HEK293 (cell line): ENCODE measurements around the gene DGKD.

ENCODE experiments used
- CTCF ChIA-PET: fragments of 350-600 bp; formaldehyde crosslinking; extraction: SDS; loops from one replicate; lab custom pipeline; 2021; ENCODE audit warnings: antibody characterized with exemption; lab: Yijun Ruan, JAX
- POLR2A ChIA-PET: fragments of 300-600 bp; formaldehyde crosslinking; extraction: SDS; loops from one replicate; lab custom pipeline; 2020; ENCODE audit warnings: antibody characterized with exemption, inconsistent platforms; lab: Yijun Ruan, JAX
- H3K27ac ChIP-seq: fragments of 200-500 bp; sonication (Bioruptor generic); 2 replicates; pipeline ENCODE4 v1.5.1; 2014; ENCODE audit warnings: low read depth, low read length, control low read depth, inconsistent platforms; ENCODE audit errors: extremely low read depth
- H3K36me3 ChIP-seq, 2 experiments: fragments of 200-500 bp in 1 of 2; sonication (Bioruptor generic) in 1 of 2; 1 replicate in 1 of 2; 2 replicates in 1 of 2; pipeline ENCODE4 v1.5.1; 2014 to 2017; ENCODE audit warnings: inconsistent platforms in 2 of 2, low read length in 2 of 2; ENCODE audit not compliant: control insufficient read depth in 2 of 2, insufficient read depth in 1 of 2
- H3K4me1 ChIP-seq: fragments of 200-500 bp; sonication (Bioruptor generic); 2 replicates; pipeline ENCODE4 v1.5.1; 2014; ENCODE audit warnings: mild to moderate bottlenecking, low read length, inconsistent platforms; ENCODE audit not compliant: control insufficient read depth, insufficient read depth
- H3K4me3 ChIP-seq: 2 replicates; pipeline ENCODE4 v1.5.1; 2011; ENCODE audit warnings: low read depth, mild to moderate bottlenecking, control low read depth, low read length, moderate library complexity
- H3K9me3 ChIP-seq: fragments of 200-500 bp; sonication (Bioruptor generic); 2 replicates; pipeline ENCODE4 v1.5.1; 2014; ENCODE audit warnings: low read depth, low read length, inconsistent platforms; ENCODE audit not compliant: control insufficient read depth, insufficient read depth
- FEZF1 ChIP-seq: fragments of 450-650 bp; formaldehyde crosslinking; IDR thresholded peaks from 2 replicates; pipeline ENCODE4 v1.5.1; 2016; ENCODE audit warnings: missing biosample characterization, missing genetic modification characterization
- GLI2 ChIP-seq: fragments of 450-650 bp; formaldehyde crosslinking; IDR thresholded peaks from 2 replicates; pipeline ENCODE4; 2017; ENCODE audit warnings: missing biosample characterization, missing genetic modification characterization, low read depth, borderline replicate concordance
- KLF8 ChIP-seq: fragments of 450-650 bp; formaldehyde crosslinking; IDR thresholded peaks from 2 replicates; pipeline ENCODE4 v1.5.1; 2016; ENCODE audit warnings: missing biosample characterization, missing genetic modification characterization
- PRDM10 ChIP-seq: fragments of 450-650 bp; formaldehyde crosslinking; IDR thresholded peaks from 2 replicates; pipeline ENCODE4 v1.5.1; 2016; ENCODE audit warnings: missing biosample characterization, missing genetic modification characterization
- RBAK ChIP-seq: fragments of 450-650 bp; formaldehyde crosslinking; IDR thresholded peaks from 2 replicates; pipeline ENCODE4 v1.5.1; 2016; ENCODE audit warnings: missing biosample characterization, missing genetic modification characterization
- TCF7L2 ChIP-seq: IDR thresholded peaks from 2 replicates; pipeline ENCODE4 v1.6.1; 2011; ENCODE audit warnings: low read depth, mild to moderate bottlenecking, inconsistent platforms, low read length, moderate library complexity, borderline replicate concordance
- ZBTB11 ChIP-seq: fragments of 450-650 bp; formaldehyde crosslinking; conservative IDR thresholded peaks from 2 replicates; pipeline ENCODE4 v1.5.1; 2016; ENCODE audit warnings: low read depth, missing biosample characterization, missing genetic modification characterization
- ZFP37 ChIP-seq: fragments of 450-650 bp; formaldehyde crosslinking; IDR thresholded peaks from 2 replicates; pipeline ENCODE4 v1.5.1; 2016; ENCODE audit warnings: missing biosample characterization, missing genetic modification characterization
- ZNF138 ChIP-seq: fragments of 450-650 bp; formaldehyde crosslinking; IDR thresholded peaks from 2 replicates; pipeline ENCODE4 v1.5.1; 2016; ENCODE audit warnings: missing biosample characterization, missing genetic modification characterization, borderline replicate concordance
- ZNF214 ChIP-seq: fragments of 450-650 bp; formaldehyde crosslinking; IDR thresholded peaks from 2 replicates; pipeline ENCODE4 v1.5.1; 2017; ENCODE audit warnings: missing biosample characterization, mild to moderate bottlenecking, missing genetic modification characterization, borderline replicate concordance
- ZNF221 ChIP-seq: fragments of 450-650 bp; formaldehyde crosslinking; IDR thresholded peaks from 2 replicates; pipeline ENCODE4 v1.5.1; 2017; ENCODE audit warnings: missing biosample characterization, missing genetic modification characterization, borderline replicate concordance
- ZNF26 ChIP-seq: fragments of 450-650 bp; formaldehyde crosslinking; IDR thresholded peaks from 2 replicates; pipeline ENCODE4 v1.5.1; 2016; ENCODE audit warnings: missing biosample characterization, missing genetic modification characterization
- ZNF292 ChIP-seq: fragments of 450-650 bp; formaldehyde crosslinking; IDR thresholded peaks from 2 replicates; pipeline ENCODE4 v1.5.1; 2016; ENCODE audit warnings: low read depth, missing biosample characterization, missing genetic modification characterization, borderline replicate concordance
- ZNF350 ChIP-seq: fragments of 450-650 bp; formaldehyde crosslinking; IDR thresholded peaks from 2 replicates; pipeline ENCODE4 v1.5.0; 2017; ENCODE audit warnings: missing biosample characterization, mild to moderate bottlenecking, missing genetic modification characterization
- ZNF37A ChIP-seq: fragments of 450-650 bp; IDR thresholded peaks from 2 replicates; pipeline ENCODE4 v1.5.1; 2018; ENCODE audit warnings: missing biosample characterization, missing genetic modification characterization
- ZNF433 ChIP-seq: fragments of 450-650 bp; formaldehyde crosslinking; IDR thresholded peaks from 2 replicates; pipeline ENCODE4 v1.5.1; 2016; ENCODE audit warnings: missing biosample characterization, missing genetic modification characterization, low read depth
- ZNF610 ChIP-seq: fragments of 450-650 bp; formaldehyde crosslinking; IDR thresholded peaks from 2 replicates; pipeline ENCODE4 v1.5.1; 2016; ENCODE audit warnings: missing biosample characterization, missing genetic modification characterization, borderline replicate concordance
- ZNF623 ChIP-seq: fragments of 450-650 bp; formaldehyde crosslinking; IDR thresholded peaks from 2 replicates; pipeline ENCODE4 v1.5.1; 2016; ENCODE audit warnings: missing biosample characterization, missing genetic modification characterization
- ZNF624 ChIP-seq: fragments of 450-650 bp; formaldehyde crosslinking; IDR thresholded peaks from 2 replicates; pipeline ENCODE4 v1.5.1; 2017; ENCODE audit warnings: missing biosample characterization, missing genetic modification characterization
- ZNF654 ChIP-seq: fragments of 450-650 bp; formaldehyde crosslinking; IDR thresholded peaks from 2 replicates; pipeline ENCODE4 v1.5.1; 2016; ENCODE audit warnings: low read depth, missing biosample characterization, missing genetic modification characterization
- ZNF692 ChIP-seq: fragments of 450-650 bp; formaldehyde crosslinking; IDR thresholded peaks from 2 replicates; pipeline ENCODE4 v1.5.1; 2016; ENCODE audit warnings: missing biosample characterization, missing genetic modification characterization
- ZNF768 ChIP-seq: fragments of 450-650 bp; formaldehyde crosslinking; IDR thresholded peaks from 2 replicates; pipeline ENCODE4 v1.5.1; 2018; ENCODE audit warnings: missing biosample characterization, mild to moderate bottlenecking, missing genetic modification characterization
- ZNF792 ChIP-seq: fragments of 450-650 bp; formaldehyde crosslinking; IDR thresholded peaks from 2 replicates; pipeline ENCODE4 v1.5.1; 2016; ENCODE audit warnings: missing biosample characterization, missing genetic modification characterization
- ZNF830 ChIP-seq: fragments of 450-650 bp; IDR thresholded peaks from 2 replicates; pipeline ENCODE4 v1.5.0; 2018; ENCODE audit warnings: missing biosample characterization, missing genetic modification characterization, low read depth, mild to moderate bottlenecking, moderate library complexity
- ZSCAN30 ChIP-seq: fragments of 450-650 bp; IDR thresholded peaks from 2 replicates; pipeline ENCODE4 v1.5.1; 2018; ENCODE audit warnings: missing biosample characterization, mild to moderate bottlenecking, missing genetic modification characterization, moderate library complexity

The DGKD gene

GRCh38 chr2:233448575-233448974, 94.3 kb downstream of the DGKD start:
- Histone ChIP-seq H3K4me3 (no peak overlapping the region), H3K36me3 (peaks cover 3 to 89% of the 10 kb centered on the region in 2 experiments; a peak in 2 of 3 replicates)
- no peak for TF ChIP-seq ZNF26 (tag by site-specific recombination)
- no peak for TF ChIP-seq KLF8 (tag by site-specific recombination)
- TF ChIP-seq ZNF37A (tag by site-specific recombination): no peak
- no peak for TF ChIP-seq GLI2 (tag by site-specific recombination)
- TF ChIP-seq ZNF350 (tag by site-specific recombination): no peak
- no peak for TF ChIP-seq ZNF221 (tag by site-specific recombination)
- no peak for TF ChIP-seq FEZF1
- no peak for TF ChIP-seq ZFP37
- no peak for TF ChIP-seq RBAK (tag by site-specific recombination)
- TF ChIP-seq ZNF792: no peak
- TF ChIP-seq ZNF433 (tag by site-specific recombination): no peak
- no peak for TF ChIP-seq ZNF610 (tag by site-specific recombination)
- no peak for TF ChIP-seq TCF7L2
- TF ChIP-seq ZNF768 (tag by site-specific recombination): no peak
- no peak for TF ChIP-seq ZBTB11
- TF ChIP-seq, all 188 proteins: peak for 0
- Histone ChIP-seq H3K9me3 (no peaks in the 10 kb centered on the region), H3K27ac (no peak overlapping the region), H3K4me1 (no peaks in the 10 kb centered on the region)
- CTCF ChIA-PET: interaction anchor here (0.6 to 1.7 kb wide), 13 partner anchors 8 to 956 kb away, joined by 3 to 11 read pairs (median 3); partner anchors contain the start of gene UGT1A5
- POLR2A ChIA-PET: no interaction called here

GRCh38 chr2:233449081-233449901, 95.0 kb downstream of the DGKD start:
- Histone ChIP-seq H3K4me3 (no peak overlapping the region), H3K36me3 (peaks cover 3 to 90% of the 10 kb centered on the region in 2 experiments; a peak in 2 of 3 replicates), H3K27ac (no peak overlapping the region), H3K9me3 (no peaks in the 10 kb centered on the region), H3K4me1 (no peaks in the 10 kb centered on the region)
- ChIA-PET CTCF (interaction anchor here (0.6 to 1.7 kb wide), 8 partner anchors 8 to 763 kb away, joined by 3 to 11 read pairs (median 3); partner anchors contain the start of gene UGT1A5), POLR2A (no interaction called here)
- TF ChIP-seq ZNF292 (tag by site-specific recombination) (no peak), ZNF623 (tag by site-specific recombination) (no peak), PRDM10 (tag by site-specific recombination) (no peak), ZNF830 (tag by site-specific recombination) (no peak), ZNF214 (tag by site-specific recombination) (no peak), ZNF138 (tag by site-specific recombination) (no peak), ZNF654 (tag by site-specific recombination) (peak; percentile 16; the same call in 1 of the 2 replicates), ZSCAN30 (tag by site-specific recombination) (no peak), ZNF624 (tag by site-specific recombination) (no peak), ZNF692 (tag by site-specific recombination) (no peak)
